BE2C (cell line): ENCODE measurements around the gene GTPBP1.

Experiments
- DNase-seq: peaks from one replicate; pipeline ENCODE4 v3.0.0-alpha.2; 2020
- H3K27me3 ChIP-seq: fragments of 250-450 bp; sonication (Bioruptor Pico); 2 replicates; pipeline ENCODE4 v1.5.1; 2020; ENCODE audit warnings: mild to moderate bottlenecking
- H3K36me3 ChIP-seq: fragments of 250-450 bp; sonication (Bioruptor Pico); 2 replicates; pipeline ENCODE4 v1.5.1; 2020; ENCODE audit warnings: mild to moderate bottlenecking
- H3K4me1 ChIP-seq: fragments of 250-450 bp; sonication (Bioruptor Pico); 2 replicates; pipeline ENCODE4 v1.5.1; 2020
- H3K4me3 ChIP-seq: 2 replicates; pipeline ENCODE4 v1.5.1; 2011; ENCODE audit warnings: low read depth, low read length
- H3K9me3 ChIP-seq: fragments of 250-450 bp; sonication (Bioruptor Pico); 2 replicates; pipeline ENCODE4 v1.5.1; 2020
- TF ChIP-seq, protein P1 (sequence below): IDR thresholded peaks from 2 replicates; pipeline ENCODE4 v1.5.1; 2012; ENCODE audit warnings: mild to moderate bottlenecking, low read depth, low read length

Gene GTPBP1

DNA sequence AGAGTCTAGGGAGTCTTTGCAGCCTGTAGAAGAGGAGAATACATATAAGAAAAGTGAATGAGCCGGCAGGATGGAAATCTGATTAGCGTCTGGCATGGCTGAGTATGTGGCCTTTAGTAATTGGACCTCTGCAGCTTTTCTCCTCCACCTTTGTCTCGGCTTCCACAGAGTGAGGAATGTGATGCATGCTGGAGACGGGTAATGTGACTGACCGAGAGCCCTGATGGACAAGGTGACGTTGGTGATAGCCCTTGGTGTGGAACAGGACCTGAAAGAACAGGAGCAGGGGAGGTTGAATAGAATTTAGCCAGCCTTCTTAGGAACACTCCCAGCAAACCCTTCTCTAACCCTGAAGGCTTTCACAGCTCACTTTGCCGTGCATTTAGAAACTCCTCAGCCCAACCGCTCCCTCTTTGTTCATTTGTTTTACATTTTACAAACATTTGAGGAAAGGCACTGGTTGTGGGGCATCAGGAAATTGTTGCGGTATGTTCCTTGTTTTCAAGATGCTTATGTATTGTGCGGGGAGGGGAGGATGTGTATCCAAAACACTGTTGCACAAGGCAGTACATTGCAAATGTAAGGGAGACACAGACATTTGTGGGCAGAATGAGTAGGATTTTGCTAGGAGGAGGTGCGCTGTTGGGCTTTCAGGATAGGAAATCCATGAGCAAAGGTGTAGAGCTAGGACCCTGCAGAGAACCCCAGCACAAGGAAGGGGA, 6.9 kb downstream of the GTPBP1 start:
- Histone ChIP-seq H3K27me3 (no peaks in the 10 kb centered on the region), H3K4me1 (peaks cover under 1% of the 10 kb centered on the region; the same call in 1 of the 2 replicates), H3K9me3 (no peaks in the 10 kb centered on the region), H3K4me3 (no peak overlapping the region), H3K36me3 (peaks cover 44% of the 10 kb centered on the region)
- TF ChIP-seq, protein P1, sequence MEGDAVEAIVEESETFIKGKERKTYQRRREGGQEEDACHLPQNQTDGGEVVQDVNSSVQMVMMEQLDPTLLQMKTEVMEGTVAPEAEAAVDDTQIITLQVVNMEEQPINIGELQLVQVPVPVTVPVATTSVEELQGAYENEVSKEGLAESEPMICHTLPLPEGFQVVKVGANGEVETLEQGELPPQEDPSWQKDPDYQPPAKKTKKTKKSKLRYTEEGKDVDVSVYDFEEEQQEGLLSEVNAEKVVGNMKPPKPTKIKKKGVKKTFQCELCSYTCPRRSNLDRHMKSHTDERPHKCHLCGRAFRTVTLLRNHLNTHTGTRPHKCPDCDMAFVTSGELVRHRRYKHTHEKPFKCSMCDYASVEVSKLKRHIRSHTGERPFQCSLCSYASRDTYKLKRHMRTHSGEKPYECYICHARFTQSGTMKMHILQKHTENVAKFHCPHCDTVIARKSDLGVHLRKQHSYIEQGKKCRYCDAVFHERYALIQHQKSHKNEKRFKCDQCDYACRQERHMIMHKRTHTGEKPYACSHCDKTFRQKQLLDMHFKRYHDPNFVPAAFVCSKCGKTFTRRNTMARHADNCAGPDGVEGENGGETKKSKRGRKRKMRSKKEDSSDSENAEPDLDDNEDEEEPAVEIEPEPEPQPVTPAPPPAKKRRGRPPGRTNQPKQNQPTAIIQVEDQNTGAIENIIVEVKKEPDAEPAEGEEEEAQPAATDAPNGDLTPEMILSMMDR: no peak
- DNase-seq: no peak

DNA sequence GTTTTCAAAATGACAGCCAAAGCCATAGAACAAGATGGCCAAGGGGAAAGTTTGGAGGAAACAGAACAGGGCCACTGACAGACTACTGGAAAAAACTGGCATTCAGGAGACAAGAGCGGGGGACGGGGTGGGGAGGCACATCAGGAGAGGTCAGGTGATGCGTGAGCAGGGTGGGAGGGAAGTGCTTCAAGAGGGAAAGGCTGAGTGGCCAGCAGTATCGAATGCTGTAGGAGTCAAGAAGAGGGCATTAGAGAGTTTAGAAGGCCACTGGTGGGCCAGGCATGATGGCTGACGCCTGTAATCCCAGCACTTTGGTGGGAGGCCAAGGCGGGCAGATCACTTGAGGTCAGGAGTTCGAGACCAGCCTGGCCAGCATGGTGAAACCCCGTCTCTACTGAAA, 8.2 kb downstream of the GTPBP1 start:
- Histone ChIP-seq H3K4me1 (peaks cover 6% of the 10 kb centered on the region), H3K36me3 (peaks cover 55% of the 10 kb centered on the region), H3K4me3 (no peak overlapping the region), H3K9me3 (no peaks in the 10 kb centered on the region), H3K27me3 (no peaks in the 10 kb centered on the region)
- no peak for DNase-seq
- TF ChIP-seq, protein P1: no peak

DNA sequence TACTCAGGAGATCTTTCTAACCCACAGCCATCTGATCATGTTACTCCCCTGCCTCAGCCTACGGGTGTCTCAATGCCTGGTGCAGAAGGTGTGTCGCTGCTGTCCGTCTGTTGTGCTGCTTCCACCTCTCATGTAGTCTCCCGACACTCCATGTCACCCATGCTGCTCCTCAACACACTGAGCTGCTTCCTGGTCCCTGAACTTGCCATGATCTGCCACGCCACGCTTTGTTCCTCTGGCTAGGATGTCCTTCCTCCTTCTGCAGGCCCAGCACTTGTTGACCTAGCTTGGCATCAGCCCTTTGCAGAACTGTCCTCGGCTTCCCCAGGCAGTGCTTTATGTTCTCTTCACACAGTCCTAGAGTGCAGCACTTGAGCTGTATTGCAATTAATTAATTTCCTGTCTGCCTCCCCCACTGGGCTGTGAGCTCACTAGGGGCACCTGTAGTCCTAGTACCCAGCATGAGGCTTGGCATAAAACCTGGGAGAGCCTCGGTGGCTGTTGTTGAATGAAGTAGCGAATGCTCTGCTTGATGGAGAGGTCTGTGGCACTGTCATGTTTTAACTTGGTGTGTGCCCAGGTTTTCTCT, 9.5 kb downstream of the GTPBP1 start:
- Histone ChIP-seq H3K4me3 (no peak overlapping the region), H3K36me3 (peaks cover 55% of the 10 kb centered on the region), H3K27me3 (no peaks in the 10 kb centered on the region), H3K4me1 (peaks cover 6% of the 10 kb centered on the region), H3K9me3 (no peaks in the 10 kb centered on the region)
- TF ChIP-seq, protein P1: no peak
- DNase-seq: no peak

DNA sequence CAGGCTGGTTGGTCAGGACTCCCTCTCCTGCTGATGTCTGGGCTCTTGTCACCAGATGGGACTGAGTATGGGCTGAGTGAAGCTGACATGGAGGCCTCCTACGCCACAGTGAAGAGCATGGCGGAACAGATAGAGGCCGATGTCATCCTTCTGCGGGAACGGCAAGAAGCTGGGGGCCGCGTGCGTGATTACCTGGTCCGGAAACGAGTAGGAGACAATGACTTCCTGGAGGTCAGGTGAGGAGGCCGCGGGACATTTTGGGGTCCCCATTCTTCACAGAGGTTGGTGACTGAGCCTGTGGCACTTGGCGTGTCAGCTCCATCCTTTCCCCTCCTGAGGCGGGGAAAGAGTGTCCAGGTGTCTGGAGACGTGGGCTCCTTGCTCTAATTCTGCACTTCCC, 10.1 kb downstream of the GTPBP1 start:
- DNase-seq: no peak
- Histone ChIP-seq H3K36me3 (peaks cover 60% of the 10 kb centered on the region), H3K4me3 (no peak overlapping the region), H3K4me1 (peaks cover 6% of the 10 kb centered on the region), H3K9me3 (no peaks in the 10 kb centered on the region), H3K27me3 (no peaks in the 10 kb centered on the region)
- TF ChIP-seq, protein P1: no peak

DNA sequence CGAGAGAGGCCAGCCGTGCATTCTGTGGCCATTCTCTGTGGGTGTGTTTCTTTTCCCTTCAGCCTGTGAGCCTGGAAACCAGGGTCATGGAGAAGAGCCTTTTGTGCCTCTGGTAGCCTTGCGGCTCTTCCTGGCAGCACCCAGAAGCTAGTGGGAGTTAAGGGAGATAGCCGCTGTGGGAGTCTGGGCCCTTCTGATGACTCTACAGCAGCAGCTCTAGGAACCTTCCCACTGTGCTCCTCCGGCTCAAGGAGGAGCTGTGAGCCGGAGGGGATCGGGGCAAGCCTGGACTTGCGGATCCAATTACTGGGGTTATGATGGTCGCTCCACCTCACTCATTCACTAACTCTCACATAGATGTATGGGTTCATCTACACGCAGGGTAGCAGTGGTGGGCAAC, 10.5 kb downstream of the GTPBP1 start:
- no peak overlapping the region for H3K4me3 ChIP-seq
- peaks cover 6% of the 10 kb centered on the region for H3K4me1 ChIP-seq
- TF ChIP-seq, protein P1: no peak
- H3K36me3 ChIP-seq: peaks cover 59% of the 10 kb centered on the region
- DNase-seq: no peak
- no peaks in the 10 kb centered on the region for H3K9me3 ChIP-seq
- no peaks in the 10 kb centered on the region for H3K27me3 ChIP-seq

DNA sequence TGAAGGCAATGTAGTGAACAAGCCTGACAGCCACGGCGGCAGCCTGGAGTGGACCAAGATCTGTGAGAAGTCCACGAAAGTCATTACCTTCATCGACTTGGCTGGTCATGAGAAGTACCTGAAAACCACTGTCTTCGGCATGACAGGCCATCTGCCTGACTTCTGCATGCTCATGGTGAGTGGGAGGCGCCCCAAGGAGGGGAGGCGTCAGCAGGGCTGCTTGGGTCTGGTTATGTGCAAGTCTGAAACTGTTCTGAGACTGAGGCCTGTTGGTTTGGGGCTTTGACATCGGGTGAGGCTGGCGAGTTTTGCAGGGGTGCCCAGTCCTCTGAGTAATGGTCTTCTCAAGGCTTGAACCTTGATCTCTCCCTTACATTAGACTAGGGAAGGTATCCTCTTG, 11.1 kb downstream of the GTPBP1 start:
- H3K4me3 ChIP-seq: no peak overlapping the region
- H3K9me3 ChIP-seq: no peaks in the 10 kb centered on the region
- H3K4me1 ChIP-seq: peaks cover 6% of the 10 kb centered on the region
- DNase-seq: no peak
- TF ChIP-seq, protein P1: no peak
- peaks cover 61% of the 10 kb centered on the region for H3K36me3 ChIP-seq
- H3K27me3 ChIP-seq: no peaks in the 10 kb centered on the region
